HEK293 (cell line): ENCODE measurements around the gene STEAP1.
"Not testable (repeated sequence)": the region's sequence is repeated elsewhere in the genome, so short reads cannot be mapped to it uniquely, and the experiment has no call there.

ENCODE experiments used
- CTCF ChIA-PET: fragments of 350-600 bp; formaldehyde crosslinking; extraction: SDS; loops from one replicate; lab custom pipeline; 2021; ENCODE audit warnings: antibody characterized with exemption; lab: Yijun Ruan, JAX
- POLR2A ChIA-PET: fragments of 300-600 bp; formaldehyde crosslinking; extraction: SDS; loops from one replicate; lab custom pipeline; 2020; ENCODE audit warnings: antibody characterized with exemption, inconsistent platforms; lab: Yijun Ruan, JAX
- H3K27ac ChIP-seq: fragments of 200-500 bp; sonication (Bioruptor generic); 2 replicates; pipeline ENCODE4 v1.5.1; 2014; ENCODE audit warnings: low read depth, low read length, control low read depth, inconsistent platforms; ENCODE audit errors: extremely low read depth
- H3K36me3 ChIP-seq, 2 experiments: fragments of 200-500 bp in 1 of 2; sonication (Bioruptor generic) in 1 of 2; 1 replicate in 1 of 2; 2 replicates in 1 of 2; pipeline ENCODE4 v1.5.1; 2014 to 2017; ENCODE audit warnings: inconsistent platforms in 2 of 2, low read length in 2 of 2; ENCODE audit not compliant: control insufficient read depth in 2 of 2, insufficient read depth in 1 of 2
- H3K4me1 ChIP-seq: fragments of 200-500 bp; sonication (Bioruptor generic); 2 replicates; pipeline ENCODE4 v1.5.1; 2014; ENCODE audit warnings: mild to moderate bottlenecking, low read length, inconsistent platforms; ENCODE audit not compliant: control insufficient read depth, insufficient read depth
- H3K4me3 ChIP-seq: 2 replicates; pipeline ENCODE4 v1.5.1; 2011; ENCODE audit warnings: low read depth, mild to moderate bottlenecking, control low read depth, low read length, moderate library complexity
- H3K9me3 ChIP-seq: fragments of 200-500 bp; sonication (Bioruptor generic); 2 replicates; pipeline ENCODE4 v1.5.1; 2014; ENCODE audit warnings: low read depth, low read length, inconsistent platforms; ENCODE audit not compliant: control insufficient read depth, insufficient read depth
- BCL11A ChIP-seq: fragments of 450-650 bp; formaldehyde crosslinking; IDR thresholded peaks from 2 replicates; pipeline ENCODE4 v1.5.1; 2016; ENCODE audit warnings: low read depth, missing biosample characterization, missing genetic modification characterization
- BCL11B ChIP-seq: fragments of 450-650 bp; formaldehyde crosslinking; IDR thresholded peaks from 2 replicates; pipeline ENCODE4 v1.5.1; 2016; ENCODE audit warnings: low read depth, missing biosample characterization, missing genetic modification characterization
- MYNN ChIP-seq: fragments of 450-650 bp; formaldehyde crosslinking; IDR thresholded peaks from 2 replicates; pipeline ENCODE4 v1.5.1; 2016; ENCODE audit warnings: missing biosample characterization, missing genetic modification characterization, borderline replicate concordance
- REPIN1 ChIP-seq: fragments of 450-650 bp; formaldehyde crosslinking; IDR thresholded peaks from 2 replicates; pipeline ENCODE4 v1.5.1; 2017; ENCODE audit warnings: missing biosample characterization, missing genetic modification characterization, low read depth
- ZBTB48 ChIP-seq: fragments of 450-650 bp; formaldehyde crosslinking; IDR thresholded peaks from 2 replicates; pipeline ENCODE4 v1.5.1; 2016; ENCODE audit warnings: missing biosample characterization, missing genetic modification characterization
- ZFP3 ChIP-seq: fragments of 450-650 bp; formaldehyde crosslinking; IDR thresholded peaks from 2 replicates; pipeline ENCODE4 v1.5.1; 2016; ENCODE audit warnings: low read depth, missing biosample characterization, missing genetic modification characterization
- ZFP41 ChIP-seq: fragments of 450-650 bp; formaldehyde crosslinking; IDR thresholded peaks from 2 replicates; pipeline ENCODE4 v1.5.1; 2016; ENCODE audit warnings: missing biosample characterization, missing genetic modification characterization, borderline replicate concordance
- ZFP69B ChIP-seq: fragments of 450-650 bp; formaldehyde crosslinking; IDR thresholded peaks from 2 replicates; pipeline ENCODE4 v1.5.1; 2016; ENCODE audit warnings: missing biosample characterization, missing genetic modification characterization
- ZNF132 ChIP-seq: fragments of 450-650 bp; formaldehyde crosslinking; IDR thresholded peaks from 2 replicates; pipeline ENCODE4 v1.5.1; 2017; ENCODE audit warnings: missing biosample characterization, missing genetic modification characterization, borderline replicate concordance
- ZNF140 ChIP-seq: fragments of 450-650 bp; formaldehyde crosslinking; IDR thresholded peaks from 2 replicates; pipeline ENCODE4 v1.5.1; 2016; ENCODE audit warnings: missing biosample characterization, missing genetic modification characterization
- ZNF146 ChIP-seq: fragments of 450-650 bp; formaldehyde crosslinking; IDR thresholded peaks from 2 replicates; pipeline ENCODE4 v1.5.1; 2016; ENCODE audit warnings: missing biosample characterization, missing genetic modification characterization
- ZNF19 ChIP-seq: fragments of 450-650 bp; formaldehyde crosslinking; IDR thresholded peaks from 2 replicates; pipeline ENCODE4; 2016; ENCODE audit warnings: missing biosample characterization, missing genetic modification characterization, low read depth
- ZNF214 ChIP-seq: fragments of 450-650 bp; formaldehyde crosslinking; IDR thresholded peaks from 2 replicates; pipeline ENCODE4 v1.5.1; 2017; ENCODE audit warnings: missing biosample characterization, mild to moderate bottlenecking, missing genetic modification characterization, borderline replicate concordance
- ZNF433 ChIP-seq: fragments of 450-650 bp; formaldehyde crosslinking; IDR thresholded peaks from 2 replicates; pipeline ENCODE4 v1.5.1; 2016; ENCODE audit warnings: missing biosample characterization, missing genetic modification characterization, low read depth
- ZNF621 ChIP-seq: fragments of 450-650 bp; formaldehyde crosslinking; IDR thresholded peaks from 2 replicates; pipeline ENCODE4 v1.5.1; 2017; ENCODE audit warnings: missing biosample characterization, missing genetic modification characterization
- ZNF701 ChIP-seq: fragments of 450-650 bp; formaldehyde crosslinking; IDR thresholded peaks from 2 replicates; pipeline ENCODE4 v1.5.1; 2016; ENCODE audit warnings: missing biosample characterization, missing genetic modification characterization
- TF ChIP-seq, protein P1 (sequence below): fragments of 450-650 bp; formaldehyde crosslinking; conservative IDR thresholded peaks from 2 replicates; pipeline ENCODE4 v1.5.1; 2016; ENCODE audit warnings: low read depth, missing biosample characterization, missing genetic modification characterization
- TF ChIP-seq, protein P2 (sequence below): IDR thresholded peaks from 2 replicates; pipeline ENCODE4 v1.6.1; 2011; ENCODE audit warnings: mild to moderate bottlenecking, low read depth, low read length, borderline replicate concordance
- TF ChIP-seq, protein P3 (sequence below): fragments of 450-650 bp; formaldehyde crosslinking; IDR thresholded peaks from 2 replicates; pipeline ENCODE4 v1.5.1; 2017; ENCODE audit warnings: missing biosample characterization, missing genetic modification characterization
- TF ChIP-seq, protein P4 (sequence below): fragments of 450-650 bp; formaldehyde crosslinking; IDR thresholded peaks from 2 replicates; pipeline ENCODE4 v1.5.1; 2016; ENCODE audit warnings: missing biosample characterization, missing genetic modification characterization

Gene STEAP1

DNA sequence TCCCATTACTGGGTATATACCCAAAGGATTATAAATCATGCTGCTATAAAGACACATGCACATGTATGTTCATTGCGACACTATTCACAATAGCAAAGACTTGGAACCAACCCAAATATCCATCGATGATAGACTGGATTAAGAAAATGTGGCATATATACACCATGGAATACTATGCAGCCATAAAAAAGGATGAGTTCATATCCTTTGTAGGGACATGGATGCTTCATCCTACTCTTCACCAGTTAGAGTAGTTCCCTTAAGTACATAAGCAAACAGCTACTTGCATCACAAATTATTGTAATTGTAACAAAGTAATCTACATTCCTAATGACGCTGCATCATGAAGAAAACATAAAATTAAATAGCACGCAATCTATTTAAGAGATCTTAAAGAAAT is 32.0 kb downstream of the STEAP1 start:
- H3K36me3 ChIP-seq, result not testable (repeated sequence)

DNA sequence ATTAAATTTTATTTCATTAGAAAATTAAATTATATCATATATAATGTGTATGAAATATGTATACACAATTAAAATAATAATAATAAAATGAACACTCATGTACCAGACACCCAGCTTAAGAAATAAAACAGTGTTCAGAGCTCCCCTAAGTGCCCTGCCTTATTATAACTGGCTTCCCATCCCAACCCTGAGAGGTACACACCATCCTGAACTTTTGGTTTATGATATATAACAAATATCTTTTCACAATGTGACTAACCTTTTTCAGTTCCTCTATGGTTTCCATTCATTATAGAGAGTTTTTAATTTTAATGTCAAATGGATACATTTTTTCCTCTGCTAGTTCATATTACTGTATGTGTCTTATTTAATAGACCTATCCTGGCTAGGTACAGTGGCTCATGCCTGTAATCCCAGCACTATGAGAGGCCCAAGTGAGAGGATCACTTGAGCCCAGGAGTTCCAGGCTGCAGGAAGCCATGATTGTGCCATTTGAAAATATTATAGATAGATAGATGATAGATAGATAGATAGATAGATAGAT is 33.3 kb downstream of the STEAP1 start:
- TF ChIP-seq ZFP41 (tag by site-specific recombination) (no peak), ZFP69B (tag by site-specific recombination) (no peak), ZNF19 (tag by site-specific recombination) (no peak), ZNF621 (tag by site-specific recombination) (no peak), ZNF214 (tag by site-specific recombination) (no peak), ZNF433 (tag by site-specific recombination) (no peak), ZNF132 (tag by site-specific recombination) (no peak), MYNN (tag by site-specific recombination) (no peak), BCL11B (tag by site-specific recombination) (no peak), ZNF140 (tag by site-specific recombination) (no peak), ZFP3 (tag by site-specific recombination) (no peak), BCL11A (no peak), ZNF701 (tag by site-specific recombination) (no peak), ZBTB48 (tag by site-specific recombination) (no peak), REPIN1 (tag by site-specific recombination) (no peak)
- TF ChIP-seq, protein P1, sequence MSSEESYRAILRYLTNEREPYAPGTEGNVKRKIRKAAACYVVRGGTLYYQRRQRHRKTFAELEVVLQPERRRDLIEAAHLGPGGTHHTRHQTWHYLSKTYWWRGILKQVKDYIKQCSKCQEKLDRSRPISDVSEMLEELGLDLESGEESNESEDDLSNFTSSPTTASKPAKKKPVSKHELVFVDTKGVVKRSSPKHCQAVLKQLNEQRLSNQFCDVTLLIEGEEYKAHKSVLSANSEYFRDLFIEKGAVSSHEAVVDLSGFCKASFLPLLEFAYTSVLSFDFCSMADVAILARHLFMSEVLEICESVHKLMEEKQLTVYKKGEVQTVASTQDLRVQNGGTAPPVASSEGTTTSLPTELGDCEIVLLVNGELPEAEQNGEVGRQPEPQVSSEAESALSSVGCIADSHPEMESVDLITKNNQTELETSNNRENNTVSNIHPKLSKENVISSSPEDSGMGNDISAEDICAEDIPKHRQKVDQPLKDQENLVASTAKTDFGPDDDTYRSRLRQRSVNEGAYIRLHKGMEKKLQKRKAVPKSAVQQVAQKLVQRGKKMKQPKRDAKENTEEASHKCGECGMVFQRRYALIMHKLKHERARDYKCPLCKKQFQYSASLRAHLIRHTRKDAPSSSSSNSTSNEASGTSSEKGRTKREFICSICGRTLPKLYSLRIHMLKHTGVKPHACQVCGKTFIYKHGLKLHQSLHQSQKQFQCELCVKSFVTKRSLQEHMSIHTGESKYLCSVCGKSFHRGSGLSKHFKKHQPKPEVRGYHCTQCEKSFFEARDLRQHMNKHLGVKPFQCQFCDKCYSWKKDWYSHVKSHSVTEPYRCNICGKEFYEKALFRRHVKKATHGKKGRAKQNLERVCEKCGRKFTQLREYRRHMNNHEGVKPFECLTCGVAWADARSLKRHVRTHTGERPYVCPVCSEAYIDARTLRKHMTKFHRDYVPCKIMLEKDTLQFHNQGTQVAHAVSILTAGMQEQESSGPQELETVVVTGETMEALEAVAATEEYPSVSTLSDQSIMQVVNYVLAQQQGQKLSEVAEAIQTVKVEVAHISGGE (tag by site-specific recombination), result no peak
- TF ChIP-seq, protein P2, sequence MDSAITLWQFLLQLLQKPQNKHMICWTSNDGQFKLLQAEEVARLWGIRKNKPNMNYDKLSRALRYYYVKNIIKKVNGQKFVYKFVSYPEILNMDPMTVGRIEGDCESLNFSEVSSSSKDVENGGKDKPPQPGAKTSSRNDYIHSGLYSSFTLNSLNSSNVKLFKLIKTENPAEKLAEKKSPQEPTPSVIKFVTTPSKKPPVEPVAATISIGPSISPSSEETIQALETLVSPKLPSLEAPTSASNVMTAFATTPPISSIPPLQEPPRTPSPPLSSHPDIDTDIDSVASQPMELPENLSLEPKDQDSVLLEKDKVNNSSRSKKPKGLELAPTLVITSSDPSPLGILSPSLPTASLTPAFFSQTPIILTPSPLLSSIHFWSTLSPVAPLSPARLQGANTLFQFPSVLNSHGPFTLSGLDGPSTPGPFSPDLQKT, result no peak
- TF ChIP-seq, protein P3, sequence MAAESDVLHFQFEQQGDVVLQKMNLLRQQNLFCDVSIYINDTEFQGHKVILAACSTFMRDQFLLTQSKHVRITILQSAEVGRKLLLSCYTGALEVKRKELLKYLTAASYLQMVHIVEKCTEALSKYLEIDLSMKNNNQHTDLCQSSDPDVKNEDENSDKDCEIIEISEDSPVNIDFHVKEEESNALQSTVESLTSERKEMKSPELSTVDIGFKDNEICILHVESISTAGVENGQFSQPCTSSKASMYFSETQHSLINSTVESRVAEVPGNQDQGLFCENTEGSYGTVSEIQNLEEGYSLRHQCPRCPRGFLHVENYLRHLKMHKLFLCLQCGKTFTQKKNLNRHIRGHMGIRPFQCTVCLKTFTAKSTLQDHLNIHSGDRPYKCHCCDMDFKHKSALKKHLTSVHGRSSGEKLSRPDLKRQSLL (tag by site-specific recombination), result no peak
- TF ChIP-seq, protein P4, sequence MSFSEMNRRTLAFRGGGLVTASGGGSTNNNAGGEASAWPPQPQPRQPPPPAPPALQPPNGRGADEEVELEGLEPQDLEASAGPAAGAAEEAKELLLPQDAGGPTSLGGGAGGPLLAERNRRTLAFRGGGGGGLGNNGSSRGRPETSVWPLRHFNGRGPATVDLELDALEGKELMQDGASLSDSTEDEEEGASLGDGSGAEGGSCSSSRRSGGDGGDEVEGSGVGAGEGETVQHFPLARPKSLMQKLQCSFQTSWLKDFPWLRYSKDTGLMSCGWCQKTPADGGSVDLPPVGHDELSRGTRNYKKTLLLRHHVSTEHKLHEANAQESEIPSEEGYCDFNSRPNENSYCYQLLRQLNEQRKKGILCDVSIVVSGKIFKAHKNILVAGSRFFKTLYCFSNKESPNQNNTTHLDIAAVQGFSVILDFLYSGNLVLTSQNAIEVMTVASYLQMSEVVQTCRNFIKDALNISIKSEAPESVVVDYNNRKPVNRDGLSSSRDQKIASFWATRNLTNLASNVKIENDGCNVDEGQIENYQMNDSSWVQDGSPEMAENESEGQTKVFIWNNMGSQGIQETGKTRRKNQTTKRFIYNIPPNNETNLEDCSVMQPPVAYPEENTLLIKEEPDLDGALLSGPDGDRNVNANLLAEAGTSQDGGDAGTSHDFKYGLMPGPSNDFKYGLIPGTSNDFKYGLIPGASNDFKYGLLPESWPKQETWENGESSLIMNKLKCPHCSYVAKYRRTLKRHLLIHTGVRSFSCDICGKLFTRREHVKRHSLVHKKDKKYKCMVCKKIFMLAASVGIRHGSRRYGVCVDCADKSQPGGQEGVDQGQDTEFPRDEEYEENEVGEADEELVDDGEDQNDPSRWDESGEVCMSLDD (tag by site-specific recombination), result no peak
- TF ChIP-seq, all 188 proteins: peak for 0
- H3K4me1 ChIP-seq, result no peaks in the 10 kb centered on the region
- POLR2A ChIA-PET, result no interaction called here
- CTCF ChIA-PET, result interaction anchor here (0.8 to 2.1 kb wide), 3 partner anchors 9 to 33 kb away, joined by 3 to 8 read pairs (median 3); partner anchors contain the start of gene STEAP1
- no peaks in the 10 kb centered on the region; the same call in 1 of the 2 replicates for H3K9me3 ChIP-seq
- H3K27ac ChIP-seq, result no peak overlapping the region
- H3K36me3 ChIP-seq, result no peaks in the 10 kb centered on the region
- H3K4me3 ChIP-seq, result no peak overlapping the region

More for the DNA sequence above, 32.0 kb downstream of the STEAP1 start:
- H3K4me3 ChIP-seq, H3K27ac ChIP-seq, H3K4me1 ChIP-seq, H3K9me3 ChIP-seq, POLR2A ChIA-PET: not testable (repeated sequence)
- CTCF ChIA-PET, result interaction anchor here (0.6 kb wide), 1 partner anchor 160 kb away, joined by 3 read pairs; no protein-coding TSS in a partner anchor
- peak; percentile 83 for TF ChIP-seq ZNF146
